Coronary artery (tissue), 2 donors: ENCODE results near the gene P2RY11.

Experiments
- DNase-seq: peaks from one replicate; pipeline ENCODE4 v3.0.0-alpha.2; 2017; ENCODE audit warnings: low spot score
- H3K27ac ChIP-seq, 2 donors: fragments of 200-600 bp; sonication (generic); one replicate each; pipeline ENCODE4 v1.5.1; 2016 to 2019
- H3K4me3 ChIP-seq: fragments of 200-600 bp; sonication (generic); 2 replicates; pipeline ENCODE4 v1.5.1; 2016; ENCODE audit warnings: mild to moderate bottlenecking, moderate library complexity
- CTCF ChIP-seq: fragments of 200-600 bp; sonication (generic); IDR thresholded peaks from one replicate; pipeline ENCODE4 v1.5.1; 2019; ENCODE audit warnings: antibody characterized with exemption

Gene P2RY11

GRCh38 chr19:10116866-10117616 lies 5.5 kb downstream of the P2RY11 start:
- no peak overlapping the region for H3K4me3 ChIP-seq
- H3K27ac ChIP-seq, result no peak overlapping the region
- TF ChIP-seq CTCF, result no peak
- DNase-seq, result no peak

GRCh38 chr19:10118960-10119359 lies 7.5 kb downstream of the P2RY11 start:
- Histone ChIP-seq H3K27ac (peak overlapping the region in 1 of 2 donors; percentile 77), H3K4me3 (peak overlapping the region; percentile 83)
- TF ChIP-seq CTCF, result no peak
- DNase-seq, result no peak

GRCh38 chr19:10120538-10121189 lies 9.2 kb downstream of the P2RY11 start:
- DNase-seq, result no peak
- no peak for TF ChIP-seq CTCF
- Histone ChIP-seq H3K27ac (peak overlapping the region; percentile 10 to 69), H3K4me3 (peak overlapping the region; percentile 23)

- DNase-seq, result no peak
- H3K27ac ChIP-seq, result peak overlapping the region; percentile 10 to 69
- H3K4me3 ChIP-seq, result no peak overlapping the region
- TF ChIP-seq CTCF, result no peak
These were observed 10.6 kb downstream of the P2RY11 start for GRCh38 chr19:10122045-10122444.

GRCh38 chr19:10124429-10124828 lies 12.9 kb downstream of the P2RY11 start:
- Histone ChIP-seq H3K27ac (no peak overlapping the region), H3K4me3 (no peak overlapping the region)
- TF ChIP-seq CTCF, result no peak
- DNase-seq, result no peak

GRCh38 chr19:10126213-10126639 lies 14.7 kb downstream of the P2RY11 start:
- no peak for DNase-seq
- TF ChIP-seq CTCF, result no peak
- Histone ChIP-seq H3K4me3 (no peak overlapping the region), H3K27ac (no peak overlapping the region)

GRCh38 chr19:10132905-10133304 lies 21.4 kb downstream of the P2RY11 start:
- no peak for TF ChIP-seq CTCF
- Histone ChIP-seq H3K27ac (no peak overlapping the region), H3K4me3 (no peak overlapping the region)
- no peak for DNase-seq
